ENCODE measurements around the gene NCKAP5. TPM values are rescaled to one million over a fixed set of nuclear protein-coding genes. Genes with fewer than 3 reads are reported as not detected.
A peak's percentile ranks its signal among the peaks of the same experiment; 100 is the strongest.

Gene NCKAP5
- total and polyA plus RNA-seq, 4 donors = 2.3 to 20.2 (median 8.1) TPM

- H3K36me3 ChIP-seq (ENCODE audit: control insufficient read depth in 4 of 4, insufficient read depth in 4 of 4, low read length in 4 of 4) = no peaks in the 10 kb centered on the region
These were observed 922.3 kb downstream of the NCKAP5 start for GRCh38 chr2:132645722-132646539.

GRCh38 chr2:132645176-132645575 is 923.1 kb downstream of the NCKAP5 start:
- no peak for ATAC-seq (ENCODE audit: insufficient read depth, low FRiP score)
- WGBS, 2 donors = 74 to 85% methylated on average over 35 of the region's 35 CpGs
- Histone ChIP-seq H3K27ac (ENCODE audit: low read depth in 1 of 2, low read length in 1 of 2) (no peak overlapping the region), H3K9me3 (ENCODE audit: control insufficient read depth in 4 of 4, insufficient read depth in 3 of 4, low read length in 3 of 4) (no peaks in the 10 kb centered on the region), H3K27me3 (ENCODE audit: control insufficient read depth in 3 of 3, insufficient read depth in 3 of 3, low read length in 2 of 3) (no peaks in the 10 kb centered on the region), H3K9ac (ENCODE audit: insufficient read depth in 1 of 2, low read length in 2 of 2) (no peak overlapping the region), H3K4me3 (no peak overlapping the region), H3K36me3 (ENCODE audit: control insufficient read depth in 4 of 4, insufficient read depth in 4 of 4, low read length in 4 of 4) (no peaks in the 10 kb centered on the region), H3K4me1 (ENCODE audit: control insufficient read depth in 5 of 5, insufficient read depth in 5 of 5, low read length in 5 of 5) (peaks cover 0 to 7% (median 0%) of the 10 kb centered on the region in 5 donors)
- DNase-seq = no peak
- no peak for TF ChIP-seq CTCF (IDR thresholded peaks at IDR 0.05; ENCODE audit: control extremely low read depth, extremely low read depth)

More at GRCh38 chr2:132645722-132646539, 922.3 kb downstream of the NCKAP5 start:
- ATAC-seq (ENCODE audit: insufficient read depth, low FRiP score) (no peak), DNase-seq (peak in 1 of 3 donors; percentile 4)
- TF ChIP-seq CTCF (IDR thresholded peaks at IDR 0.05; ENCODE audit: control extremely low read depth, extremely low read depth) = no peak
- Histone ChIP-seq H3K4me3 (no peak overlapping the region), H3K27me3 (ENCODE audit: control insufficient read depth in 3 of 3, insufficient read depth in 3 of 3, low read length in 2 of 3) (no peaks in the 10 kb centered on the region), H3K4me1 (ENCODE audit: control insufficient read depth in 5 of 5, insufficient read depth in 5 of 5, low read length in 5 of 5) (peaks cover 0 to 7% (median 0%) of the 10 kb centered on the region in 5 donors), H3K9ac (ENCODE audit: insufficient read depth in 1 of 2, low read length in 2 of 2) (peak overlapping the region in 1 of 2 donors; percentile 34), H3K9me3 (ENCODE audit: control insufficient read depth in 4 of 4, insufficient read depth in 3 of 4, low read length in 3 of 4) (no peaks in the 10 kb centered on the region), H3K27ac (ENCODE audit: low read depth in 1 of 2, low read length in 1 of 2) (no peak overlapping the region)
- 62 to 75% methylated on average over 18 of the region's 18 CpGs for WGBS, 2 donors

- Histone ChIP-seq H3K27me3 (ENCODE audit: control insufficient read depth in 3 of 3, insufficient read depth in 3 of 3, low read length in 2 of 3) (no peaks in the 10 kb centered on the region), H3K36me3 (ENCODE audit: control insufficient read depth in 4 of 4, insufficient read depth in 4 of 4, low read length in 4 of 4) (no peaks in the 10 kb centered on the region), H3K4me3 (no peak overlapping the region), H3K27ac (ENCODE audit: low read depth in 1 of 2, low read length in 1 of 2) (no peak overlapping the region), H3K4me1 (ENCODE audit: control insufficient read depth in 5 of 5, insufficient read depth in 5 of 5, low read length in 5 of 5) (peaks cover 0 to 7% (median 0%) of the 10 kb centered on the region in 5 donors), H3K9ac (ENCODE audit: insufficient read depth in 1 of 2, low read length in 2 of 2) (no peak overlapping the region), H3K9me3 (ENCODE audit: control insufficient read depth in 4 of 4, insufficient read depth in 3 of 4, low read length in 3 of 4) (no peaks in the 10 kb centered on the region)
- WGBS, 2 donors = 77% methylated on average over 2 of the region's 2 CpGs
- ATAC-seq (ENCODE audit: insufficient read depth, low FRiP score) (no peak), DNase-seq (no peak)
- TF ChIP-seq CTCF (IDR thresholded peaks at IDR 0.05; ENCODE audit: control extremely low read depth, extremely low read depth) = no peak
These were observed 925.8 kb downstream of the NCKAP5 start for GRCh38 chr2:132642415-132642814.

Data from lung (tissue), 12 donors.